HepG2 (cell line): ENCODE data around the gene UROS. TPM values are rescaled to one million over a fixed set of nuclear protein-coding genes. Genes with fewer than 3 reads are reported as not detected.

Source experiments
- ATAC-seq: fragments of 200-7000 bp; cut with Tn5 transposase; 3 replicates; pipeline ENCODE4 v1.9.1; 2020; ENCODE audit warnings: mild to moderate bottlenecking, moderate library complexity
- BruUV-seq: library from RNA; stranded (reverse); fragments of 400-500 nt; replicated peaks from 2 replicates; lab custom pipeline; 2021; lab: Mats Ljungman, UMichigan
- CTCF ChIA-PET: fragments of 300-600 bp; formaldehyde crosslinking; extraction: SDS; loops from one replicate; lab custom pipeline; 2021; ENCODE audit warnings: low total read pairs, inconsistent platforms, low intra/inter-chr PET ratio; lab: Yijun Ruan, JAX
- POLR2A ChIA-PET: fragments of 350-600 bp; sonication (Branson Sonifier 250); formaldehyde crosslinking; loops from one replicate; lab custom pipeline; 2020; ENCODE audit warnings: antibody characterized with exemption, inconsistent platforms; lab: Yijun Ruan, JAX
- DNase-seq: peaks from one replicate; pipeline ENCODE4 v3.0.0-alpha.2; 2015; ENCODE audit warnings: low spot score
- FAIRE-seq: peaks from 3 replicates; lab custom pipeline; 2011; peaks lifted over from hg19 to GRCh38; lab: Jason Lieb, UNC
- H2AFZ ChIP-seq: one replicate; pipeline ENCODE4 v1.6.1; 2011; ENCODE audit warnings: low read length, inconsistent platforms
- H3K27ac ChIP-seq: fragments of 300-600 bp; 3 replicates; pipeline ENCODE4 v1.8.0; 2011; ENCODE audit warnings: mixed run types, mild to moderate bottlenecking, mixed read lengths, low read length, inconsistent platforms; ENCODE audit not compliant: insufficient read depth; ENCODE audit errors: extremely low read length
- H3K27me3 ChIP-seq, 2 experiments: fragments of 200-600 bp in 1 of 2; 2 replicates in 1 of 2; 3 replicates in 1 of 2; pipeline versions ENCODE4 v1.6.0 to v1.8.0; 2011; ENCODE audit warnings: low read length in 2 of 2, mild to moderate bottlenecking in 2 of 2, moderate library complexity in 2 of 2, inconsistent platforms in 1 of 2; ENCODE audit not compliant: insufficient read depth in 2 of 2, control insufficient read depth in 1 of 2
- H3K36me3 ChIP-seq, 2 experiments: fragments of 200-600 bp in 1 of 2; replicated peaks in 1 of 2; 2 replicates in 1 of 2; 3 replicates in 1 of 2; pipeline versions ENCODE4 v1.5.1 to v1.8.0; 2011; ENCODE audit warnings: low read length in 2 of 2, inconsistent platforms in 1 of 2; ENCODE audit not compliant: insufficient read depth in 2 of 2, control insufficient read depth in 1 of 2
- H3K4me1 ChIP-seq: 2 replicates; pipeline ENCODE4 v1.5.1; 2012; ENCODE audit warnings: low read length, inconsistent platforms; ENCODE audit not compliant: insufficient read depth
- H3K4me2 ChIP-seq: 2 replicates; pipeline ENCODE4 v1.6.0; 2011; ENCODE audit warnings: low read depth, low read length, inconsistent platforms
- H3K4me3 ChIP-seq, 3 experiments: fragments of 200-600 bp in 1 of 3; sonication (generic), shearing (Covaris generic) in 1 of 3; replicated peaks in 1 of 3; 2 replicates each; pipeline ENCODE4 v1.5.1; 2011 to 2016; ENCODE audit warnings: low read length in 3 of 3, inconsistent platforms in 2 of 3, low read depth in 2 of 3, mild to moderate bottlenecking in 2 of 3, control low read depth in 1 of 3, mixed read lengths in 1 of 3; ENCODE audit not compliant: insufficient read depth in 1 of 3
- H3K79me2 ChIP-seq: one replicate; pipeline ENCODE4 v1.6.1; 2011; ENCODE audit warnings: low read length, inconsistent platforms; ENCODE audit not compliant: insufficient read depth
- H3K9ac ChIP-seq: 2 replicates; pipeline ENCODE4 v1.6.0; 2011; ENCODE audit warnings: mild to moderate bottlenecking, low read depth, low read length, inconsistent platforms; ENCODE audit not compliant: insufficient read depth
- H3K9me3 ChIP-seq: 2 replicates; pipeline ENCODE4 v1.5.1; 2012; ENCODE audit warnings: mild to moderate bottlenecking, low read length
- H4K20me1 ChIP-seq: 2 replicates; pipeline ENCODE4 v1.6.0; 2011; ENCODE audit warnings: inconsistent platforms, mild to moderate bottlenecking, low read length, moderate library complexity; ENCODE audit not compliant: insufficient read depth
- GATAD2A ChIP-seq: IDR thresholded peaks from 2 replicates; pipeline ENCODE4 v1.6.1; 2016
- IRF2 ChIP-seq: IDR thresholded peaks from 2 replicates; pipeline ENCODE4 v1.6.1; 2018; ENCODE audit warnings: missing genetic modification reagents, missing compliant biosample characterization
- SALL2 ChIP-seq: sonication (generic); formaldehyde crosslinking; IDR thresholded peaks from 2 replicates; pipeline ENCODE4 v1.8.1; 2023; ENCODE audit warnings: mild to moderate bottlenecking, missing genetic modification reagents, inconsistent platforms
- SNAI1 ChIP-seq: sonication (generic); formaldehyde crosslinking; IDR thresholded peaks from 2 replicates; pipeline ENCODE4 v1.5.0; 2020; ENCODE audit warnings: mild to moderate bottlenecking, missing genetic modification reagents, borderline replicate concordance
- ZNF570 ChIP-seq: sonication (generic); formaldehyde crosslinking; IDR thresholded peaks from 2 replicates; pipeline ENCODE4 v1.4.0; 2020; ENCODE audit warnings: mild to moderate bottlenecking, missing genetic modification reagents, borderline replicate concordance
- ZNF766 ChIP-seq: sonication (generic); formaldehyde crosslinking; IDR thresholded peaks from 2 replicates; pipeline ENCODE4 v1.5.0; 2020; ENCODE audit warnings: missing genetic modification reagents, borderline replicate concordance
- ZSCAN22 ChIP-seq: sonication (generic); formaldehyde crosslinking; IDR thresholded peaks from 2 replicates; pipeline ENCODE4 v1.4.0; 2020; ENCODE audit warnings: mild to moderate bottlenecking, missing genetic modification reagents
- WGBS: methylation state at CpG from one replicate; pipeline ENCODE4 v1.1.6; 2017; ENCODE audit warnings: low lambda C conversion rate; 5-methylcytosine and 5-hydroxymethylcytosine counted together
- in situ Hi-C: cut with HindIII; loops from 2 replicates; pipeline ENCODE4 v1.10.0; 2017; ENCODE audit warnings: low pct_unique_long_range_greater_than_20kb; ENCODE audit not compliant: extremely low pct_ligation_motif_present
- intact Hi-C: fragments of 100-400 bp; cut with micrococcal nuclease; formaldehyde crosslinking; loops from one replicate; pipeline ENCODE4 v1.10.0; 2022; ENCODE audit not compliant: unreplicated experiment
- polyA plus RNA-seq, 8 experiments: library from polyadenylated mRNA; depleted of rRNA in 3 of 8; stranded (reverse) in 7 of 8; unstranded in 1 of 8; fragments of >200 nt; fragmentation: Illumina TruSeq in 4 of 8; extraction: Trizol in 4 of 8; gene quantifications; 2 replicates each; pipeline versions ENCODE4 v1.2.1 to v1.2.3, GENCODE V29; 2011 to 2016; ENCODE audit warnings: low read depth in 4 of 8, missing spikeins in 1 of 8, mixed read lengths in 1 of 8; ENCODE audit not compliant: insufficient read depth in 1 of 8
- total RNA-seq, 5 experiments: library from RNA; depleted of rRNA; stranded (reverse); fragments of >200 nt; fragmentation: Illumina TruSeq; extraction: Trizol; gene quantifications; 2 replicates each; pipeline ENCODE4 v1.2.3, GENCODE V29; 2016; ENCODE audit warnings: low read depth in 1 of 5
- TF ChIP-seq, protein P1 (sequence below): sonication (generic); formaldehyde crosslinking; IDR thresholded peaks from 2 replicates; pipeline ENCODE4 v1.5.1; 2020; ENCODE audit warnings: mild to moderate bottlenecking, missing genetic modification reagents, moderate library complexity

Gene UROS
- total and polyA plus RNA-seq, 2 of the 13 experiments (the other 11 are each of a cell fraction or from before 2014, with no cell fraction given), result 14.8 to 49.9 TPM

DNA sequence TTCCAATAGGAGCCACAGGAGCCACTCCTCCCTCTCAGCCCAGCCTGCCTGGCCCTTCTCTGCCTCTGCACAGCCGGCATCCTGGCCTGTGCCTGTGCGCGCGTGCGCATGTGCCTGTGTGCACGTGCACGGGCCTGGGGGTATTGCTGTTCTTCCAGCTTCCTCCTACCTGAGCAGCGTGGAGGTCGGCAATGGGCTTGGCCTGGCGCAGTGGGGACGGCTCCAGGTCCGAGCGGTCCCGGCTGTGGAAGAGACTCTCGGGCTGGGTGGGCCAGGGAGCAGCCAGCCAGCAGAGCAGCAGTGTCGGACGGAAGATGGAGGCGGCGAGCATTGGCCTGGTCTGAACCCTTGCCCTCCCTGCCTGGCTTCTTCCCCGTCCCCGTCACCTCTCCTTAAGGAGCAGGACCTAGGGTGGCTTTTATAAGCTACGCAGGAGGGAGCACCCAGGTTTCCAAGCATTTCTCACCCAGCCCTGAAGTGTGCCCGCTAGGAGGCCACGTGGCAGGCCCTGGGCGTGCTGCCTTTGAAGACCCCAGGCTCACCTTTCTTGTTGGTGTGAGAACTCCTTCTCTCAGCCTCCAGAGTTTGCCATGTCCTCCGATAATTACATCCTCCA, 47.5 kb downstream of the UROS start, which contains the start of gene MMP21:
Gene MMP21 (minus strand): TSS at position 331 of the 616 bp plus-strand sequence. CDS start 0 bp downstream, at position 331.
- no peak within 1 kb of the TSS for H3K9ac ChIP-seq
- peaks cover 29% of the 10 kb centered on the region for H3K4me1 ChIP-seq
- no peak within 1 kb of the TSS for H3K27ac ChIP-seq
- no TSS peak for BruUV-seq
- WGBS, result 78% methylated on average over 22 of the region's 26 CpGs
- H3K4me2 ChIP-seq, result no peak within 1 kb of the TSS
- H3K79me2 ChIP-seq, result no peaks in the 10 kb centered on the region
- intact Hi-C loops, result loop anchor here (10.0 kb wide), 1 partner anchor 49 kb away; the partner anchor contains the start of genes BCCIP and UROS
- no peak for DNase-seq
- no peaks in the 10 kb centered on the region for H3K9me3 ChIP-seq
- TF ChIP-seq ZNF570 (no peak), GATAD2A (CRISPR knock-in tag) (no peak), ZNF766 (CRISPR knock-in tag) (no peak), SALL2 (CRISPR knock-in tag) (no peak), IRF2 (CRISPR knock-in tag) (no peak), ZSCAN22 (CRISPR knock-in tag) (no peak), SNAI1 (CRISPR knock-in tag) (no peak)
- TF ChIP-seq, protein P1, sequence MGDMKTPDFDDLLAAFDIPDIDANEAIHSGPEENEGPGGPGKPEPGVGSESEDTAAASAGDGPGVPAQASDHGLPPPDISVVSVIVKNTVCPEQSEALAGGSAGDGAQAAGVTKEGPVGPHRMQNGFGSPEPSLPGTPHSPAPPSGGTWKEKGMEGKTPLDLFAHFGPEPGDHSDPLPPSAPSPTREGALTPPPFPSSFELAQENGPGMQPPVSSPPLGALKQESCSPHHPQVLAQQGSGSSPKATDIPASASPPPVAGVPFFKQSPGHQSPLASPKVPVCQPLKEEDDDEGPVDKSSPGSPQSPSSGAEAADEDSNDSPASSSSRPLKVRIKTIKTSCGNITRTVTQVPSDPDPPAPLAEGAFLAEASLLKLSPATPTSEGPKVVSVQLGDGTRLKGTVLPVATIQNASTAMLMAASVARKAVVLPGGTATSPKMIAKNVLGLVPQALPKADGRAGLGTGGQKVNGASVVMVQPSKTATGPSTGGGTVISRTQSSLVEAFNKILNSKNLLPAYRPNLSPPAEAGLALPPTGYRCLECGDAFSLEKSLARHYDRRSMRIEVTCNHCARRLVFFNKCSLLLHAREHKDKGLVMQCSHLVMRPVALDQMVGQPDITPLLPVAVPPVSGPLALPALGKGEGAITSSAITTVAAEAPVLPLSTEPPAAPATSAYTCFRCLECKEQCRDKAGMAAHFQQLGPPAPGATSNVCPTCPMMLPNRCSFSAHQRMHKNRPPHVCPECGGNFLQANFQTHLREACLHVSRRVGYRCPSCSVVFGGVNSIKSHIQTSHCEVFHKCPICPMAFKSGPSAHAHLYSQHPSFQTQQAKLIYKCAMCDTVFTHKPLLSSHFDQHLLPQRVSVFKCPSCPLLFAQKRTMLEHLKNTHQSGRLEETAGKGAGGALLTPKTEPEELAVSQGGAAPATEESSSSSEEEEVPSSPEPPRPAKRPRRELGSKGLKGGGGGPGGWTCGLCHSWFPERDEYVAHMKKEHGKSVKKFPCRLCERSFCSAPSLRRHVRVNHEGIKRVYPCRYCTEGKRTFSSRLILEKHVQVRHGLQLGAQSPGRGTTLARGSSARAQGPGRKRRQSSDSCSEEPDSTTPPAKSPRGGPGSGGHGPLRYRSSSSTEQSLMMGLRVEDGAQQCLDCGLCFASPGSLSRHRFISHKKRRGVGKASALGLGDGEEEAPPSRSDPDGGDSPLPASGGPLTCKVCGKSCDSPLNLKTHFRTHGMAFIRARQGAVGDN (CRISPR knock-in tag), result peak; percentile 1; the same call in 1 of the 2 replicates
- ChIA-PET CTCF (no interaction called here), POLR2A (no interaction called here)
- no peak within 1 kb of the TSS for H3K4me3 ChIP-seq
- H4K20me1 ChIP-seq, result no peaks in the 10 kb centered on the region
- no peaks in the 10 kb centered on the region for H3K36me3 ChIP-seq
- in situ Hi-C loops, result no loop called here
- FAIRE-seq, result no peak
- no peak for ATAC-seq
- H3K27me3 ChIP-seq, result no peaks in the 10 kb centered on the region; a peak in 3 of 5 replicates
- H2AFZ ChIP-seq, result no peak within 1 kb of the TSS
